AG09309 (cell line): ENCODE data around the gene HES4.

ENCODE experiments used
- DNase-seq: peaks from one replicate; pipeline ENCODE4 v3.0.0-alpha.2; 2010; ENCODE audit warnings: low read depth
- H3K4me3 ChIP-seq: 2 replicates; pipeline ENCODE4 v1.5.1; 2011; ENCODE audit warnings: mild to moderate bottlenecking, low read depth, low read length, moderate library complexity; ENCODE audit not compliant: control insufficient read depth
- CTCF ChIP-seq: IDR thresholded peaks from 2 replicates; pipeline ENCODE4 v1.5.1; 2011; ENCODE audit warnings: mild to moderate bottlenecking, low read depth, low read length, inconsistent platforms; ENCODE audit not compliant: insufficient read depth, control insufficient read depth; ENCODE audit errors: missing control alignments

Gene HES4

GRCh38 chr1:1045129-1045528, 45.2 kb upstream of the HES4 start:
- no peak for DNase-seq
- TF ChIP-seq CTCF = no peak

DNA sequence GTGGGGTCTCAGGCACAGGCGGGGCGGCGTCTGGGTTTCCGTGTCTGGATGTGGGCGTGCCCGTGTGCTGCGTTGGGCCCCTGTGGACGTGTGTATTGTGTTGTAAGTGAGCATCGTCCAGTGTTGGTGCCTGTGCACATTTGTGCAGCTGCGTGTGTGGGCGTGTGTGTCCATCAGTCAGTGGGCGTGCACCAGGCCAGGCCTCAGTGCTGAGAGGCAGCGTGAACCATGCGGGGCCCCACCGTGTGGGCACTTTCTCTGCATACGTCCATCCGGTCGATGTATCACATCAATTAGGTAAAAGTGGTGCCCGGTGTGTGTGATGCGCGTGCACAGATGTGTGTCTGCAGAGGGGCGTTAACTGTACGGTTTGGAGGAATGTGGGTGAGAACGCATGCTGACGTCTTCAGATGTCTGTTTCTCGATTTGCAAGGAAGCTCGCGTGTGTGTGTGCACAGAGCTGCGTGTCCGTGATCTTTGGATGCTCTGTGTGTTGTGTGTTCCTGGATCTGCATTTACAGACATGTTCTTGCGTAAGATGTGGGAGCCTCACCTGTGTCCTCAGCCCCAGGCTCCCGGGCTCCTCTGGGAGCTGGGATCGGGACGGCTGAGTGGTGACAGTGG, 44.7 kb upstream of the HES4 start:
- no peak for TF ChIP-seq CTCF
- no peak for DNase-seq
- H3K4me3 ChIP-seq = no peak overlapping the region

More at GRCh38 chr1:1045129-1045528, 45.2 kb upstream of the HES4 start:
- no peak overlapping the region for H3K4me3 ChIP-seq

GRCh38 chr1:1043921-1044320, 44.0 kb upstream of the HES4 start:
- no peak overlapping the region for H3K4me3 ChIP-seq
- no peak for TF ChIP-seq CTCF
- no peak for DNase-seq

DNA sequence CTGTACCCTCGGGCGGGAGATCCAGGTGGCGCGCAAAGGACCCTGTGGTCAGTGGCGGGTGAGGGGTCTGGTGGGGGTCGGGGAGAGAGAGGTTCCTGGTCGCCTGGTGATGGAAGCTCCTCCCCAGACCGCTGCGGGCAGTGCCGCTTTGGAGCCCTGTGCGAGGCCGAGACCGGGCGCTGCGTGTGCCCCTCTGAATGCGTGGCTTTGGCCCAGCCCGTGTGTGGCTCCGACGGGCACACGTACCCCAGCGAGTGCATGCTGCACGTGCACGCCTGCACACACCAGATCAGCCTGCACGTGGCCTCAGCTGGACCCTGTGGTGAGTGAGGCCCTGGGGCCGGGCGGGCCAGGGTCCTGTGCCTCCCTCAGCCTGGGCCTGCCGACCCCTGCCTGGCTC, 43.5 kb upstream of the HES4 start:
- no peak overlapping the region for H3K4me3 ChIP-seq
- TF ChIP-seq CTCF = no peak
- DNase-seq = no peak

DNA sequence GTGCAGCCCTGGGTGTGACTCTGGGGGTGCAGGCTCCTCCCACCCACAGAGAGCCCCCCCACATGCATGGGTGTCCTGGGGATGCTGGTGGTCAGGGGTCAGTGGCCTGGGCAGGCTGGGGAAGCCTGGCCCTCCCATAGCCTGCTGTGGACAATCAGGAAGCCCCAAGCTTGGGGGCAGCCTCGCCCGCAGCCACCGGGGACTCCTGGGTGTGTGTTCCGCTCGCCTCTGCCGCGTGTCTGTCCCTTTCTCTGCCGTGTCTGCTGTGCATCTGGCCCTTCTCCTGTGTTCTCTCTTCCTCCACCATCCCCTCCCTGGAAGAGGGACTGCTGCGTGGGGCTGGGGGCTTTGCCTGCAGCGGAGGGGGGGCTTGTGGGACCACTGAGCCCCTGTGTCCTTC, 42.9 kb upstream of the HES4 start:
- DNase-seq = no peak
- H3K4me3 ChIP-seq = no peak overlapping the region
- TF ChIP-seq CTCF = no peak

DNA sequence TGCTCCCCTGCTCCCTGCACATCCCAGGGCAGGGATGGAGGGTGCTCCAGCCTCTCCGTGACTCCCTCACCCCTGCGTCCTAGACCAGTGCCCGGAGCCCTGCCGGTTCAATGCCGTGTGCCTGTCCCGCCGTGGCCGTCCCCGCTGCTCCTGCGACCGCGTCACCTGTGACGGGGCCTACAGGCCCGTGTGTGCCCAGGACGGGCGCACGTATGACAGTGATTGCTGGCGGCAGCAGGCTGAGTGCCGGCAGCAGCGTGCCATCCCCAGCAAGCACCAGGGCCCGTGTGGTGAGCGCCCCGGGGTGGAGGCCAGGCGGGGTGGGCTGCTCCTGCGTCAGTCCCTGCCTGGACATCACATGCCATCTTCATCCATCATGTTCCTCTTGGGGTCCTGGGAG, 42.0 kb upstream of the HES4 start:
- no peak for DNase-seq
- TF ChIP-seq CTCF = no peak
- H3K4me3 ChIP-seq = no peak overlapping the region

- no peak overlapping the region for H3K4me3 ChIP-seq
- no peak for DNase-seq
- no peak for TF ChIP-seq CTCF
These were observed 41.2 kb upstream of the HES4 start for GRCh38 chr1:1041092-1041523.
